ENCODE measurements around the gene MYO1D.

Gene MYO1D

DNA sequence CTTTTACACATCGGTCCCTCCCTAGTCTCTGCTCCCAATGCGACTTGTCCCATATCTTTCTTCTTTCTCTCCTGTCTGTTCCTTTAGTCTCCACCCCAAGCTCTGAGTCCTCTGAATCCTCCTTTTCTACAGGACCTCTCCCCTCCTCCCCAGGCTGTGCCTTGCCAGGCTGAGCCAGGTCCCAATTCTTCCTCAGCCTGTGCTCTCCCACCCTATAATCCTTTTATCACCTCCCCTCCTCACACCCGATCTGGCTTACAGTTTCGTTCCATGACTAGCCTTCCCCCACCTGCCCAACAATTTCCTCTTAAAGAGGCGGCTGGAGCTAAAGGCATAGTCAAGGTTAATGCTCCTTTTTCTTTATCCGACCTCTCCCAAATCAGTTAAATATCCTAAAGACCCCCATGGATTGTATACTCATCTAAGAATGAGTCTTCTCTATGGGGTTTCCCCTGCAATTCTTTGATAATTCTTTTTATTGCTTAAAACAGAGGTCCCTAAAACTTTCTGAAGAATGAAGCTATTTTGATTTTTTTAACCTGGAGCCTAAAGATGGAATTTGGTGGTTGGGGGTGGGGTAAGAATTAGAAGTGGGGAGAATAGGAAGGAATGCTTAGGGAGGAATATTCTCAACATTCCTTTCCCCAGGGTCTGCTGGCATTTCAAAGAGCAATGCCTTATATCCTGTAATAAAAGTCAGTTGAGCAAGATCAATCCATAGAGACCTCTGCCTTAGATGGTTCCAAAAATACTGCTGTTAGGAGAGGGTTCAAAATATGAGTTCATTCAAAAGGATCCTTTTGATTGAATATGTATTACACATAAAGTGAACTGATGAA, 102.8 kb downstream of the MYO1D start:
- in situ Hi-C loops (cut with MboI; ENCODE audit: low pct_unique_long_range_greater_than_20kb, low sequenced_read_pairs, unreplicated experiment) = no loop called here
- DNase-seq (ENCODE audit: low spot score) = no peak
- no peak for TF ChIP-seq CTCF (IDR thresholded peaks at IDR 0.05; ENCODE audit: extremely low read depth, insufficient read depth, missing control alignments)

- TF ChIP-seq CTCF (IDR thresholded peaks at IDR 0.05; ENCODE audit: extremely low read depth, insufficient read depth, missing control alignments) = no peak
- DNase-seq (ENCODE audit: low spot score) = peak; percentile 12
- in situ Hi-C loops (cut with MboI; ENCODE audit: low pct_unique_long_range_greater_than_20kb, low sequenced_read_pairs, unreplicated experiment) = no loop called here
Measured at GRCh38 chr17:32772453-32773025, 104.4 kb downstream of the MYO1D start.

DNA sequence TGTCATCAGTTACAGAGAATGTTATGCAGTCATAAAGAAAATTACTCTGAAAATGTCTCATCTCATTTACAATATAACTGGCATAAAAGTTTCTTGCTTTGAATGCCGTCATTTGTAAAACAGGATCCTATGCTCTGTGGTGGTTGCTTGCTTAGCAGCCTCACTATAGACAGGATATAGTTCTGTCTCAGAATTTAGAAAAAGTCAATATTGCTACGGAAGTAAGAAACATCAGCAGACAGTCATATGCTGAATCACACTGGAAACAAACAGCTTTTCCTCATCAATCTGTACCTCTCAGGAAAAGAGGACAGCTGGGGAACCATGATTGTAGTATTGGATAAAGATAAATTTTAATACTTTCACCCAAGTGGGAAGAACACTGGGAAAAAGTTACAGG, 105.5 kb downstream of the MYO1D start:
- no peak for TF ChIP-seq CTCF (IDR thresholded peaks at IDR 0.05; ENCODE audit: extremely low read depth, insufficient read depth, missing control alignments)
- no peak for DNase-seq (ENCODE audit: low spot score)
- in situ Hi-C loops (cut with MboI; ENCODE audit: low pct_unique_long_range_greater_than_20kb, low sequenced_read_pairs, unreplicated experiment) = no loop called here

- TF ChIP-seq CTCF (IDR thresholded peaks at IDR 0.05; ENCODE audit: extremely low read depth, insufficient read depth, missing control alignments) = peak; percentile 25
- no peak for DNase-seq (ENCODE audit: low spot score)
- in situ Hi-C loops (cut with MboI; ENCODE audit: low pct_unique_long_range_greater_than_20kb, low sequenced_read_pairs, unreplicated experiment) = no loop called here
Measured at GRCh38 chr17:32769846-32770245, 107.1 kb downstream of the MYO1D start.

GRCh38 chr17:32763855-32764439, 113.0 kb downstream of the MYO1D start:
- no peak for DNase-seq (ENCODE audit: low spot score)
- no peak for TF ChIP-seq CTCF (IDR thresholded peaks at IDR 0.05; ENCODE audit: extremely low read depth, insufficient read depth, missing control alignments)

GRCh38 chr17:32759476-32759875, 117.4 kb downstream of the MYO1D start:
- in situ Hi-C loops (cut with MboI; ENCODE audit: low pct_unique_long_range_greater_than_20kb, low sequenced_read_pairs, unreplicated experiment) = loop anchor here (10.0 kb wide), 2 partner anchors 105 to 285 kb away; no protein-coding TSS in a partner anchor
- DNase-seq (ENCODE audit: low spot score) = no peak
- TF ChIP-seq CTCF (IDR thresholded peaks at IDR 0.05; ENCODE audit: extremely low read depth, insufficient read depth, missing control alignments) = no peak

More at GRCh38 chr17:32763855-32764439, 113.0 kb downstream of the MYO1D start:
- in situ Hi-C loops (cut with MboI; ENCODE audit: low pct_unique_long_range_greater_than_20kb, low sequenced_read_pairs, unreplicated experiment) = no loop called here

Data from GM13977 (cell line).